COLO829 (cell line): ENCODE measurements around the gene GP5.

Experiments
- DNase-seq: peaks from one replicate; pipeline ENCODE4 v3.0.0; 2012; ENCODE audit warnings: low spot score

The GP5 gene

GRCh38 chr3:194399166-194399565, at the start of gene GP5:
Gene GP5, minus strand, starts transcription at chr3:194399266. Its CDS starts 984 bp downstream, at chr3:194398282.
- DNase-seq = no peak

GRCh38 chr3:194447657-194448056, 48.6 kb upstream of the GP5 start:
- no peak for DNase-seq

DNA sequence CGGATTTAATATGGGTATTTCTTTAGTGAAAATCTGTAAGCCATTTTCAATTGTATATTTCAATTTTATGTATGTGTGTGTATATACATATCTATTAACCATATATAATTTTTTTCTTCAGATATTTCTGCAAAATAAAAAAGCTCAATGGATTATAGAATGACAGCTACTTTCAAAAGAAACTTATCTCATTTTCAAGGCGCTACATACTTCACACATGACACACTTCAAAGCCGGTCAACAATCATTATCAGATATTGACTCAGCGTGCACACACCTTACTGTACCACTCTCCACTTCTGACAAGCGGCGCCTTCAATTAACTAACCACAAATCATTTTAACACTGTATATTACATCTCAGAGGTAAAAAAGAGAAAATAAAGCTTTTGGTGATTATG, 48.1 kb upstream of the GP5 start:
- DNase-seq = no peak

DNA sequence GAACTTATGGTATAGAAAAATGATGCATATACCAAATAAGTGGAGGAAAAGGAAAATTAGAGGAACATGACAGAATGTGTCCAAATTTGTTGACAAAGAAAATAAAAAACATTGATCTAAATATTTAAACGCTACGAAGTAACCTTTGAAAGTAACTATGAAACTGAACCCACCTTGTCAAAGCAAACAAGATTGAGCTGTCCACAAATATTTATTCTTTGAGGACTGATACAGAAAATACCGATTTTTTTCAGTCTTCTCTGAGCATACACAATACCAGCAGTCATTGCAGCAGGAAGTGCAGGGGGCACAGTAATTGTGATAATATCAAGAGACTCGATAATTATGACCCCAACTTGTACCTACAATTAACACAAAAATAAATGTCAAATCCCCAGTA, 47.7 kb upstream of the GP5 start:
- no peak for DNase-seq

GRCh38 chr3:194446172-194446571, 47.1 kb upstream of the GP5 start:
- DNase-seq = no peak

DNA sequence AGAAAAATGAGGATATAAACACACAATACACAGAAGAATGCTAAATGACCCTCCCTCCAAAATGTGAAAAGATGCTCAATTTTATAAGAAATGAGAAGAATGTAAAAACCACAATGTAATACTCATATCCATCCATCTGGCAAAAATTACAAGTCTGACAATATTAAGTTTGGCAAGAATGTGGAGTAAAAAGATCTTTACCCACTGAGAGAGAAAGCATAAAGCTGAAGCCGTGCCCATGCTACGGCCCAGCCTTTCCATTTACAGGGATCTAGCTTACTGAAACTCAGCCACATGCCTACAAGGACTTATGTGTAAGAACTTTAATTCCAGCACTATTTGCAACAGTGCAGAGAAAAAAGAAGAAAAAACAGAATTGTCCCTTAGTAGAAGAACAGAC, 44.8 kb upstream of the GP5 start:
- no peak for DNase-seq

- no peak for DNase-seq
Observed at GRCh38 chr3:194440756-194441155, 41.7 kb upstream of the GP5 start.

- DNase-seq = no peak
Observed at GRCh38 chr3:194439881-194440550, 41.0 kb upstream of the GP5 start.

DNA sequence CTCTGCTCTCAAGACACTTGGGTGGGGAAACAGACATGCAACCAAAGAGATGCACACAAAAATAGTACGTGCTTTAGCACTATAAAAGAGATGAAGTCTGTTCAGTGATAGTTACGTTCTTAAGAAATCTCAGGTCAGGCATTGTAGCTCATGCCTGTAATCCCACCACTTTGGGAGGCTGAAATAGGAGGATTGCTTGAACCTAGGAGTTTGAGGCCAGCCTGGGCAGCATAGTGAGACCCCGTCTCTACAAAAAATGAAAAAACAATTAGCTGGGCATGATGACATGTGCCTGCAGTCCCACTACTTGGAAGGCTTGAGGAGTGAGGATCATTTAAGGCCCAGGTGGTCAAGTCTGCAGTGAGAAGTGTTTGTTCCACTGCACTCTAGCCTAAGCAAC, 35.4 kb upstream of the GP5 start:
- DNase-seq = no peak

DNA sequence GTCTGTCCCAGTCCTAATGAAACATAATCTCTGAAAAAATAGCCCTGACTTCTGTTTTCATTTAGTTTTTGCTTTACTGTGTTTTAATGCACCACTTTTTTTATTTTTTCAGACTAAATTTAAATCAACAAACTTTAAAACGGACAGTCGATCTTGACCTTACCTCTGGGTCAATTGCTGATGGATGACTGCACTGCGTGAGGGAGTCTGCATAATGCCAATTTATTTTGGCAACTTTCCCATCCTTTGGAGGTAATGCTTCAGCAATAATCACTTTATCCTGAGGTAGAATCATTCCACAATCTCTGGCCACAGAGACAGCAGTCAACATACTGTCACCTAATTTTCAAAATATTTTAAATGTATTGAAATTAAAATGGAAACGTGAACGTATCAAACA, 32.5 kb upstream of the GP5 start:
- no peak for DNase-seq

DNA sequence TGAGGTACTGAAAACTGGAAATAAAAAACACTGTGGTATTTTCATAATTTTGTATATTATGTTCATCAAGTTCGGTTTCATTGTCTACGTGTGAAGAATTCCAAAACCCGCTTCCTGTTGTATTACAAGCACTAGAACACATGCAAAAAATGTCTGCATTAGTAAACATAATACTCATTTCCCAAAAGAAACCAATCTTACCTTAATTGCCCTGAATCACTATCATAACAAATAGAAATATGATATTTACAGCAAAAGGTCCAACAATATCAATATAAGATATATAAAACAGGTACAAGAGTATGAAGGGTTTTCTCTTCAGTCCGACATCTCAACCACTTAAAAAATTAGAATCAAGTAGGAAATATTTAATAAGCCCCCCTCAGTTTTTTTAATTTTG, 26.3 kb upstream of the GP5 start:
- DNase-seq = no peak

DNA sequence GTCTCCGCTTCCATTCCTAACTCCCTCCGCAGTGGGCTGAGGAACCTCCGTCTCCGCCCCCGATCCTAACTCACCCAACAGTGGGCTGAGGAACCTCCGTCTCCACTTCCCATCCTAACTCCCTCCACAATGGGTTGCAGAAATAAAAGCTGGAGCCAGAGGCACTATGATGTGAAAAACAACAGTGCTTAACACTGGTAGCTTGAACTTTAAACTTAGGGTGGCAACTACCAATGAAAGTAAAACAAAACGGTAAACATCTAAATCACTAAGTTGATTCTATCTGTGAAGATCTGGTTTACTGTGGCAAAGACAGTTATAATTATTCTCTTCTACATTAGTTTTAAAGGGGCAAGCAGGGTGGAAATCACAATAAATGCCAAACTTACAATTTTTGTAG, 25.9 kb upstream of the GP5 start:
- no peak for DNase-seq

GRCh38 chr3:194424373-194424772, 25.3 kb upstream of the GP5 start:
- DNase-seq = no peak

DNA sequence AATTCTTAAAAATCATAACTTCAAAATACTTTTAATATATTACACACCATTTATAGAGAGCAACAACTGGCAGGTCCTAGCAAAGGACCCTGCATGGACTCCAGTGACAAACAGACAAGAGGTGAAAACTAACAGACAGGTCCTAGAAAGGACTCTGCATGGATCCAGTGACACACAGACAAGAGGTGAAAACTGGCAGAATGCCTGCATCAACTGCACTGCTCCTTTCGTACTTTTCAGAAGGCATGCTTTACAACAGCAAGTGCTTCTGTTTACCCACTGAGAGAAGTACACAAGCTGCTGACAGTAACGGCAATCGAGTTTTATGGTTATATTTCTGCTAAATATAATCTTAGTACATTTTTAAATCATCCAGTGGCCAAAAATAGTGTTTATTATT, 24.3 kb upstream of the GP5 start:
- DNase-seq = no peak

GRCh38 chr3:194422188-194422587, 23.1 kb upstream of the GP5 start:
- DNase-seq = no peak

DNA sequence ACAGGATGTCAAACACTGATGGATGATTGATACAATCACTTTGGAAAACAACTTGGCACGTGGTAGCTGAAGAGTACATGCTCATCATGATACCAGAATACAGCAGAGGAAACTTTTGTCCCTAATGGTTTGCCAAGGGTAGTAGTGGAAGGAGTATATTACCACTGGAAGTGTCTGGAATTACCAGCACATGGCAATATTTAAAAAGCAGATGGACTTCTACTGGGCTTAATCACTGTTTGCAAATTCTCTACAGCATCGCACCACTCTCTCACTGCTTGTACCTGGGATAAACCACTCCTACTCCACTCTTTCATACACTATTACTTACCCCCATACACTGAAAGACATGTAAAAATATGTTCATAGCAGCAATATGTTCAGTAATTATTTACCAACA, 19.6 kb upstream of the GP5 start:
- DNase-seq = no peak

GRCh38 chr3:194407423-194407822, 8.4 kb upstream of the GP5 start:
- DNase-seq = no peak

DNA sequence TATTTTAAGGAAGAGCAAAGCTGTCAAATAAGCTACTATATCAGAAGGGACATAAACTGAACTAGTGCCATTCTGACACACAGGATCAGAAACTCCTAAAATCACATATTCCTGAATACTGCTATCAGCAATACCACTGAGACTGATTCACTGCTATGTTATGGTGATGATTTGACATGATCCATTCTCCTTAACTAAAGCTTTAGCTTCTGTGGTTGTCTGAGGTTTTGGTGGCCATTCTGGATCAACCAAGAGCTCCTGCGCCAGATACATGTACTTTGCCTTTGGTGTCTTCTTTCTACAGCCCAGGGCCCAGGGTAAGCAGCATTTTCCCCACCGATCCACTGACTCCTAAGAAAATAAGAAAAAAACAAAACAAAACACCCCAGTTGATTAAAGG, 6.7 kb upstream of the GP5 start:
- DNase-seq = no peak

- DNase-seq = peak; percentile 51
Observed at GRCh38 chr3:194404365-194405140, 5.5 kb upstream of the GP5 start.

DNA sequence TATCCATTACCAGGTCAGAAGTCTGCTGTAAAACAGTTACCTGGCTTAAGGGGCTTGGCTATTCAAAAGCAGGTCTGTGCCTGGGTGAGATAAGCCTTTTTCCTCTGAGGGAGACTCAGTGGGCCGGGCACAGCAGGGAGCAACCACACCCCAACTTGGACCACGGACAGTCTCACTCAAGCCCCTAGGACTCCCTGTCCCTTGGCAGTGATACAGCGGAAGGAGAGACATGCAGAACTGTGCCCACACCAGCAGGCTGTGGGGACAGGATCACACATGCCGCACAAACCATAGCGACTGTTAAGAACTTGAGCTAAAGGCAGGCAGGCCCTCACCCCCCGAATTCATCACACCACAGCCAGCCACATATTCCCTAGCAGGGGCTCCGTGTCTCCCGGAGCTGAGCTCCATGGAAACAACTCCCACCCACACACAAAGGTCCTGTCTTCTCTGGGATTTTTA, 2.8 kb upstream of the GP5 start:
- DNase-seq = no peak

DNA sequence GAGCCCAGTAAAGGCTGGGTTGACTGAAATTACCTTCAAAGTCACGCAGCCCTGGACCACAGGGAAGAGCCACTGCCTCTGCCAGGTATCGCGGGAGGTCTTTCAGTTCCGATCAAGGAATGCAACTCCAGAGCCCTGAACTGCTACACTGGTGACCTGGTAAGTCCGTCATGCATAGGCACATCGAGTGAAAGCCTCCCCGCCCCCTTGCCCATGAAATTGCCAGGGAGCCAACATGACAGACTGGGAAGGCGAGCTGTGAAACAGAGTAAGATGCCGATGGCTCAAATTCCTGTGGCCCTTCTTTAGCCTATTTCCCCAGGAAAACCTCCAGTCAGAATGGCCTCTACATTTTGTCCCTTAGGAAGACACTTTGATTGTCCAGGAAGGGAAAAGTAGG, 2.3 kb upstream of the GP5 start:
- no peak for DNase-seq

GRCh38 chr3:194399874-194400411, 877 bp upstream of the GP5 start:
- no peak for DNase-seq

GRCh38 chr3:194397757-194398312, 1.2 kb downstream of the GP5 start:
- DNase-seq = no peak
